A204.1 (cell line): ENCODE results near the gene HAT1.

Source experiments
- FAIRE-seq: peaks from 2 replicates; lab custom pipeline; 2012; peaks lifted over from hg19 to GRCh38; lab: Jason Lieb, UNC

HAT1 gene

GRCh38 chr2:171919453-171919852 lies 2.8 kb upstream of the HAT1 start:
- FAIRE-seq = no peak

DNA sequence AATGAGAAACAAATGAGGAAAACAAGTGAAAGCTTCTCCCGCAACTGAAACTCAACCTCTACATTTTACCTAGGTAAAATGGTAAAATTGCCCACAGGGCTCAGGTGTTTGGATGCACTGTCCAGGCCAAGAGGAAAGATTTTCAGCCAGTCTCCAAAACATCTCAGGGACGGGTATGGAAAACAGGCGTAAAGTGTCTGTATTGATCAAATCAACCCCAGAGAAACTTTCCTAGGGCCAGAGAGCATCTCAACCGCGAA lies 361 bp upstream of the HAT1 start:
- no peak for FAIRE-seq

DNA sequence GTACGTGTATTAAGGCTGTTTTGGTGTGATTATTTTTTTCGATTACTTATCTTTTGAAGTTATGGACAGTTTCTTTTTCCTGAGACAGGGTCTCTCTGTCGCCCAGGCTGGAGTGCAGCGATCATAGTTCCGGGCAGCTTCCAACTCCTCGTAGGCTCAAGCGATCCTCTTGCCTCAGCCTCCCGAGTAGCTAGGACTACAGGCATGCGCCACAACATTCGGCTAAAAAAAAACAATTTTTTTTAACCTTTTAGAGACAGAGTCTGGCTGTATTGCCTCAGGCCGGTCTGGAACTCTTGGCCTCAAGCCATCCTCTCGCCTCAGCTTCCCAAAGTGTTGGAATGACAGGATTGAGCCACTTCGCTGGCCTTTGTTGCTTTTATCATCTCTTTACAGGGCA lies 945 bp downstream of the HAT1 start:
- no peak for FAIRE-seq

DNA sequence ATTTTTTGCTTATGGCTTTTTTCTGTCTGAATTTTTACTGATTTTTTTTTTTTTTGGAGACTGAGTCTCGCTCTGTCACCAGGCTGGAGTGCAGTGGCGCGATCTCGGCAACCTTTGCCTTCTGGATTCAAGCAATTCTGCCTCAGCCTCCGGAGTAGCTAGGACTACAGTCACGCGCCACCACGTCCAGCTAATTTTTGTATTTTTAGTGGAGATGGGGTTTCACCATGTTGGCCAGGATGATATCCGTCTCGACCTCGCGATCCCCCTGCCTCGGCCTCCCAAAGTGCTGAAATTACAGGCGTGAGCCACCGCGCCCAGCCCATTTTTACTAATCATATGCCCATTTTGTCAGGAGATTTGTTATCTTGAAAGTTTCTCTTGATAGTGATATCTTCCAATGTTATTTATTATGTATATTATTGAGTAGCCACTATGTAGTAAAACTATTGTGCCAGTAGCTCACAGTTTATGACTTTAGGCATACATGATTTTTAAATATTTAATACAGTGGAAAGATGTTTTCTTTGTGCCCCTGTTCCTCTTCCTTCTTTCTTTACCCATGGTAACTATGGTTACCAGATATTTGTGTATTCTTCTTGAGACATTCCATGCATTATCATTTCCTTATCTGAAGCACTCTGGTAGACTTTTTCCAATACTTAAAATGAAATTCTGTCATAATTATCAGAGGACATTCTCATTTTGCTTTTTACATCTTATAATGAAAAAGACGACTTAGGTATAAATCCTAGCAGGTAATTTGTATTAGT lies 2.1 kb downstream of the HAT1 start:
- FAIRE-seq = no peak

- FAIRE-seq = no peak
Observed at GRCh38 chr2:171930385-171930784, 8.1 kb downstream of the HAT1 start.

DNA sequence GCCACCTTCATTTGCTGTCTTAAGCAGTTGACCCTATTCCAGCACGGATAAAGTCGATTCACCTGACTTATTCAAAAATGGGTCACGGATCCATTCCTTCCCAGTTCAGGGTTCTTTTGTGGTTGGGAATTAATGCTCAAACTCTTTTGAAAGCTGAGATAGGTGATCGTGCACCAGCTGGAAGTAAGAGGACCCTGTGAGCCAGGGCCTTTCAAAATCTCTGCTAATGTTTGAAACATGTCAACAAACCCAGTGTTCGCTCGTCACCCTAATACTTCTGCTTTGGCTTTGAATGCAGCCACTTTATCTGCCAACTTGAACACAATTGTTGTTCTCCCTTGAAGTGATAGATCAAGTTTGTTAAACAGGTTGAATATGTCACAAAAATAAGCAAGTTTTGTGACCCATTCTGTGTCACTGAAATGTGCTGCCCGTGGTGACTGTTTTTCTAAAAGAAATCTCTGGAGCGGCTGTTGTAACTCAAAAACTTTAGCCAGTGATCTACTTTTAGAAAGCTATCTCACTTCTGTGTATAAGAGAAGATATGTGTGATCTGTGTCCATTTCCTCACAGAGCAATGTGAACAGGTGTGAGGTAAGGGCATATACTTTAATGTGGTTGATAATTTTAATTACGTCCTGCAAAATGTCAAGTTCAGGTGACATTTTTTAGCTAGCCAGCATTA lies 16.9 kb downstream of the HAT1 start:
- FAIRE-seq = no peak

GRCh38 chr2:171939743-171940071 lies 17.4 kb downstream of the HAT1 start:
- no peak for FAIRE-seq

GRCh38 chr2:171941316-171941699 lies 19.0 kb downstream of the HAT1 start:
- FAIRE-seq = no peak

DNA sequence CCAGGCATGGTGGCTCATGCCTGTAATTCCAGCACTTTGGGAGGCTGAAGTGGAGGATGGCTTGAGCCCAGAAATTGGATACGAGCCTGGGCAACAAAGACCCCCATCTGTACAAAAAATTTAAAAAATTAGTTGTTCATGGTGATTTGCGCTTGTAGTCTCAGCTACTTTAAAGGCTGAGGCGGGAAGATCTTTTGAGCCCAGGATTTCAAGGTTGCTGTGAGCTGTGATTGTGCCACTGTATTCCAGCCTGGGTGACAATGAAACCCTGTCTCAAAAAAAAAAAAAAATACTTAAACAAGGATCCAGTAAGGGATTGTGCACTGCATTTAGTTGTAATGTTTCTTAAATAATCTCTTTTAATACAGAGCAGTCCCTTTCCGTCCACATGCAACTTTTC lies 21.6 kb downstream of the HAT1 start:
- FAIRE-seq = no peak

DNA sequence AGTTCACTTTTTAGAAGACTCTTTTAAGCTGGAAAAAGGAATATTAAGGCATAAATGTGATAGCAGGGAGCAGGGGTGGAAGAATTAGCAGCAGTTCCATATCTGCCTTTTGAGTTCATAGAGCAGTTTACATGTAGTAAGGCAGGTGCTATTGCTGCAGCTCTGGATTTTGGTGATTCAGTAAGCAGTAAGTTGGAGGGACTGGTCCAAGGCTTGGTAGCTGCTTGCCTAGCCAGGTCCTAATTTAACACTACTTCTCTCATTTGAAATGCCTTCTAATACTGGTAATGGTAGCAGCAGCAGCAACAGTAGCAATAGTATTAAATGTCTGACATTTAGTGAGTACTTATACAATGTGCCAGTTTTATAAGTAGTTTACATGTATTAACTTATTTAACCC lies 30.0 kb downstream of the HAT1 start:
- FAIRE-seq = no peak

DNA sequence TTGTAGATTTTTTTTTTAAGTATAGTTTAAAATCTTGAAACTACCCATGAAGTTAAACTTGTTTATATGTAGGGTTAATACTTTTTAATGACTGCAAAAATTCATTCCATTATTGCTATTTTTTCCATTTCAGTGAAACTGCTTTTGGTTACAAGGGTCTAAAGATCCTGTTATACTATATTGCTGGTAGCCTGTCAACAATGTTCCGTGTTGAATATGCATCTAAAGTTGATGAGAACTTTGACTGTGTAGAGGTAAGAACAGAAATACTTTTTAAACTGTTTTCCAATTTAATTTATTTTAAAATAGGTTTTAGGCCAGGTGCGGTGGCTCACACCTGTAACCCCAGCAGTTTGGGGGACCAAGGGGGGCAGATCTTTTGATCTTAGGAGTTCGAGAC lies 30.5 kb downstream of the HAT1 start:
- no peak for FAIRE-seq

- FAIRE-seq = no peak
Observed at GRCh38 chr2:171956135-171956825, 34.0 kb downstream of the HAT1 start.

GRCh38 chr2:171957061-171957460 lies 34.8 kb downstream of the HAT1 start:
- no peak for FAIRE-seq

GRCh38 chr2:171958475-171958874 lies 36.2 kb downstream of the HAT1 start:
- no peak for FAIRE-seq

DNA sequence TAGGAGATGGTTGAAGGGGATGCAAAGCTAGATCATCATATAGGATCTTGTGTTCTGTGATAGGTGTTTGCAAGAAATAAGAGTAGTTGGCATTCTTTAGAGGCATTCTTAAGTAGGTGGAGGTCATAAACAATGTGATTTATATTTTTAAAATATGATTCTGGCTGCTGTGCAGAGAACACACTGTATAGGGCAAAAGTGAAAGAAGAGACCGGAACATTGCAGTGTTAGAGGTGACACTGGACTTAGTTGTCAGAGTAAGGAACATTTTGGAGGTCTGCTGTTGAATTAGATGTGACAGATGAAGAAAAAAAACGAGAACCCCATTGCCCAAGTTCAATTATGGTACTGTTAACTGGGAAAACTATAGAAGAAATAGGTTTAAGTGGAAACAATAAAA lies 37.7 kb downstream of the HAT1 start:
- no peak for FAIRE-seq

DNA sequence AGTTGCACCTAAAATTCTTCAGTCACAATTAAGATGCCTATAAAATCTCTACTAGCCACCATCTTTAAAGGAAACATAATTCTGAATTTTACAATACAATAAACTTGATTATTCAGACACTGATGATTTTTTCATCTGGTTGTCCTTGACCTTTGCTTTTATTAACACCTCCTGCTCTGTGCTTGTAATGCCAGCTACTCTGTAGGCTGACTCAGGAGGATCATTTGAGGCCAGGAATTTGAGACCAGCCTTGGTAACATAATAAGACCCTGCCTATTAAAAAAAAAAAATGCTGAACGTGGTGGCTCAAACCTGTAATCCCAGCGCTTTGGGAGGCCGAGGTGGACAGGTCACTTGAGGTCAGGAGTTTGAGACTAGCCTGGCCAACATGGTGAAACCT lies 38.3 kb downstream of the HAT1 start:
- no peak for FAIRE-seq

DNA sequence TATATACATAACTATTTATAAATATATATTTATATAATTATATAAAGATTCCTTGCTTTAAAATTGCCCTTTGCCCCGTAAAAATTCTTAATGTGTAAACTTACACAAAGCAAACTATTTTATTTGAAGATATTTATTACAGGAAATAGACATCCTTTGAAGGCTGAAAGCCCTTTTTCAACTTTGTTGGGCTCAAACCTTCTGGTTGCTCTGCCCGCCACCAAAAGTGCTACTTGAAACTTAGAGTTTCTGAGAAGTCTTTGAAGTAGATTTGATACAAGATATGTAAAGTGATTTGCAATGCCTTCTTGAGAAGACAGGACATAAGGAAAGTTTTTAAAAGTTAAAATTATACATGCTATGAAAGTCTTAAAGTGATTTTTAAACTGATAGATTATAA lies 40.9 kb downstream of the HAT1 start:
- no peak for FAIRE-seq

DNA sequence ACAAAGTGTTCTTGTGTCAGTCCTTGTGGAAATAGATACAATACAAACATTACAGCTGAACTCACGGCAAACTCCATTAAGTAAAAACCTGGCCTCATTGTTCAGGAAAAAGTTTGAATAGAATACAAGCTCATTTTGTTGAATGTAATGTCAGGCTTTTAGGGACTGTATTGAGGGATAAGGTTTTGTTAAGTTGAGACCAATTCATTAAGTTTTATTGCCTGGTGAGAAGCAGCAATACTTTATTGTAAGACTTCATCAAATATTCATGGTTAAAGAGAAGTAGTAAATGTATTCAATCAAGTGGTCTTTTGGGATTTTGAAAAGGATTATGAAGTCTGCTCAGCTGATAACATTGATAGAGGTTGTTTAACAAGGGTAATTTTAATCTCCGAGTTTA lies 42.0 kb downstream of the HAT1 start:
- no peak for FAIRE-seq

GRCh38 chr2:171965238-171965637 lies 43.0 kb downstream of the HAT1 start:
- FAIRE-seq = no peak

GRCh38 chr2:171965661-171966060 lies 43.4 kb downstream of the HAT1 start:
- no peak for FAIRE-seq

- no peak for FAIRE-seq
Observed at GRCh38 chr2:171966235-171966634, 44.0 kb downstream of the HAT1 start.

DNA sequence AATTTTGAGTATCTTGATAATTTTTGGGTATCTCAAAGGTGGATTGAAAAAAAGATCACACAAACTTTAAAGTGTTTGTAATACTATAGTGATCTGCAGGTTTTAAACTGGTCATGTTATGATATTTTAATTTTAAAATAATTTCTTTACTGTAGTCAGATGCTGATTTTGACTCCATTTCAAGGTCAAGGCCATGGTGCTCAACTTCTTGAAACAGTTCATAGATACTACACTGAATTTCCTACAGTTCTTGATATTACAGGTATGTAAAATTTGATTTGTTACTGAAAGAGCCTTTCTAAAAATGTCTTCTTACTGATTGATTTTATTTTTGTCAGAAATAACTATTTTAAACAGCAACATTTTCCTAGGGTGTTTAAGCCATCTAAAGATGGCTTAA lies 44.4 kb downstream of the HAT1 start:
- FAIRE-seq = no peak

- no peak for FAIRE-seq
Observed at GRCh38 chr2:171968509-171968908, 46.2 kb downstream of the HAT1 start.
